Ectodermal cell (in vitro differentiated cells): ENCODE measurements around the gene ALKAL2.

Experiments
- H3K27ac ChIP-seq: 2 replicates; pipeline ENCODE4 v1.7.0; 2013; ENCODE audit warnings: mild to moderate bottlenecking, low read depth, low read length; ENCODE audit not compliant: insufficient read depth, poor library complexity, severe bottlenecking
- H3K27me3 ChIP-seq: 2 replicates; pipeline ENCODE4 v1.7.0; 2013; ENCODE audit warnings: mild to moderate bottlenecking, low read length; ENCODE audit not compliant: insufficient read depth, control insufficient read depth, poor library complexity, severe bottlenecking
- H3K36me3 ChIP-seq: one replicate; pipeline ENCODE4 v1.7.0; 2013; ENCODE audit warnings: low read length; ENCODE audit not compliant: control insufficient read depth, insufficient read depth
- H3K4me1 ChIP-seq: one replicate; pipeline ENCODE4 v1.7.0; 2013; ENCODE audit warnings: low read length; ENCODE audit not compliant: control insufficient read depth, insufficient read depth
- H3K4me3 ChIP-seq: 2 replicates; pipeline ENCODE4 v1.7.0; 2013; ENCODE audit warnings: low read depth, low read length, control low read depth; ENCODE audit not compliant: insufficient read depth
- H3K9me3 ChIP-seq: 2 replicates; pipeline ENCODE4 v1.7.0; 2013; ENCODE audit warnings: mild to moderate bottlenecking, low read length, moderate library complexity; ENCODE audit not compliant: control insufficient read depth
- WGBS, 2 experiments: methylation state at CpG; one replicate each; pipeline ENCODE4 v1.1.7; 2013; ENCODE audit warnings: missing lambda C conversion rate in 2 of 2; 5-methylcytosine and 5-hydroxymethylcytosine counted together

ALKAL2 gene

GRCh38 chr2:275466-275865, 12.4 kb downstream of the ALKAL2 start:
- H3K4me3 ChIP-seq, result no peak overlapping the region
- WGBS, 2 experiments, result 96 to 99% methylated on average over 6 of the region's 6 CpGs
- no peaks in the 10 kb centered on the region for H3K4me1 ChIP-seq
- H3K9me3 ChIP-seq, result no peaks in the 10 kb centered on the region
- H3K27ac ChIP-seq, result no peak overlapping the region
- H3K27me3 ChIP-seq, result no peaks in the 10 kb centered on the region
- peaks cover 21% of the 10 kb centered on the region for H3K36me3 ChIP-seq

GRCh38 chr2:274503-274902, 13.4 kb downstream of the ALKAL2 start:
- Histone ChIP-seq H3K36me3 (peaks cover 21% of the 10 kb centered on the region), H3K4me1 (no peaks in the 10 kb centered on the region), H3K27me3 (no peaks in the 10 kb centered on the region), H3K27ac (no peak overlapping the region), H3K4me3 (no peak overlapping the region), H3K9me3 (no peaks in the 10 kb centered on the region)
- WGBS, 2 experiments, result 93 to 100% methylated on average over 2 of the region's 3 CpGs

GRCh38 chr2:273333-273732, 14.6 kb downstream of the ALKAL2 start:
- WGBS, 2 experiments, result 92 to 95% methylated on average over 5 of the region's 6 CpGs

GRCh38 chr2:271917-272316, 16.0 kb downstream of the ALKAL2 start:
- no peaks in the 10 kb centered on the region for H3K4me1 ChIP-seq
- no peaks in the 10 kb centered on the region for H3K27me3 ChIP-seq
- no peaks in the 10 kb centered on the region for H3K9me3 ChIP-seq
- no peak overlapping the region for H3K27ac ChIP-seq
- no peak overlapping the region for H3K4me3 ChIP-seq
- 92 to 94% methylated on average over 12 of the region's 12 CpGs for WGBS, 2 experiments
- peaks cover 5% of the 10 kb centered on the region for H3K36me3 ChIP-seq

More at GRCh38 chr2:273333-273732, 14.6 kb downstream of the ALKAL2 start:
- Histone ChIP-seq H3K9me3 (no peaks in the 10 kb centered on the region), H3K27ac (no peak overlapping the region), H3K36me3 (peaks cover 15% of the 10 kb centered on the region), H3K4me1 (no peaks in the 10 kb centered on the region), H3K27me3 (no peaks in the 10 kb centered on the region), H3K4me3 (no peak overlapping the region)

GRCh38 chr2:270861-271260, 17.0 kb downstream of the ALKAL2 start:
- Histone ChIP-seq H3K4me1 (peaks cover 3% of the 10 kb centered on the region), H3K36me3 (peaks cover 2% of the 10 kb centered on the region), H3K9me3 (no peaks in the 10 kb centered on the region), H3K27me3 (no peaks in the 10 kb centered on the region), H3K27ac (no peak overlapping the region), H3K4me3 (no peak overlapping the region)
- WGBS, 2 experiments, result 98 to 99% methylated on average over 4 of the region's 4 CpGs

GRCh38 chr2:269356-270030, 18.4 kb downstream of the ALKAL2 start:
- peaks cover 6% of the 10 kb centered on the region for H3K4me1 ChIP-seq
- no peaks in the 10 kb centered on the region for H3K36me3 ChIP-seq
- H3K27me3 ChIP-seq, result no peaks in the 10 kb centered on the region
- 95 to 96% methylated on average over 4 of the region's 4 CpGs for WGBS, 2 experiments
- H3K9me3 ChIP-seq, result no peaks in the 10 kb centered on the region
- no peak overlapping the region for H3K27ac ChIP-seq
- no peak overlapping the region for H3K4me3 ChIP-seq

GRCh38 chr2:268323-268722, 19.6 kb downstream of the ALKAL2 start:
- Histone ChIP-seq H3K36me3 (no peaks in the 10 kb centered on the region), H3K4me3 (no peak overlapping the region), H3K9me3 (no peaks in the 10 kb centered on the region), H3K4me1 (peaks cover 6% of the 10 kb centered on the region), H3K27ac (no peak overlapping the region), H3K27me3 (peaks cover 10% of the 10 kb centered on the region)

GRCh38 chr2:264493-265468, 23.1 kb downstream of the ALKAL2 start, which contains the start of gene ACP1:
ACP1 (plus strand) TSS chr2:264947; CDS start chr2:264965, 18 bp downstream.
- H3K4me3 ChIP-seq, result peak within 1 kb of the TSS; percentile 76
- H3K9me3 ChIP-seq, result no peaks in the 10 kb centered on the region
- H3K36me3 ChIP-seq, result no peaks in the 10 kb centered on the region
- peaks cover 6% of the 10 kb centered on the region for H3K4me1 ChIP-seq
- 0 to 1% methylated on average over 65 to 68 of the region's 73 CpGs for WGBS, 2 experiments
- H3K27me3 ChIP-seq, result peaks cover 16% of the 10 kb centered on the region
- H3K27ac ChIP-seq, result no peak within 1 kb of the TSS

GRCh38 chr2:263774-264492, 24.0 kb downstream of the ALKAL2 start, which contains the start of gene SH3YL1:
SH3YL1 (minus strand) TSS chr2:264032; CDS start chr2:263984, 48 bp downstream.
- no peaks in the 10 kb centered on the region for H3K9me3 ChIP-seq
- H3K27me3 ChIP-seq, result peaks cover 16% of the 10 kb centered on the region
- H3K4me1 ChIP-seq, result peaks cover 6% of the 10 kb centered on the region
- WGBS, 2 experiments, result 5 to 6% methylated on average over 77 of the region's 77 CpGs
- no peaks in the 10 kb centered on the region for H3K36me3 ChIP-seq
- no peak within 1 kb of the TSS for H3K27ac ChIP-seq
- H3K4me3 ChIP-seq, result peak within 1 kb of the TSS; percentile 76
